ENCODE results near the gene PSAPL1.

GRCh38 chr4:7430965-7431695 lies 3.6 kb downstream of the PSAPL1 start:
- no peak for TF ChIP-seq FOXM1 (IDR thresholded peaks at IDR 0.05; ENCODE audit: borderline replicate concordance, low read depth)
- no peak for TF ChIP-seq CEBPB (IDR thresholded peaks at IDR 0.05)
